ENCODE data around the gene DAGLA. TPM values are rescaled to one million over a fixed set of nuclear protein-coding genes. Genes with fewer than 3 reads are reported as not detected.

Gene DAGLA
- total and polyA plus RNA-seq, 2 of the 13 experiments (the other 11 are each of a cell fraction or from before 2014, with no cell fraction given) = 2.6 to 3.9 TPM

- TF ChIP-seq SNAPC4 (CRISPR knock-in tag; IDR thresholded peaks at IDR 0.05) = 0 out of 2 replicates have a peak, but pooled peaks have one; percentile 35
- TF ChIP-seq FLYWCH1 (CRISPR knock-in tag; IDR thresholded peaks at IDR 0.05) = no peak
- TF ChIP-seq GABPA (IDR thresholded peaks at IDR 0.05; ENCODE audit: low read depth, low read length) = no peak
- TF ChIP-seq GABPA (CRISPR knock-in tag; IDR thresholded peaks at IDR 0.05; ENCODE audit: low read depth) = peak; percentile 86
- TF ChIP-seq E2F5 (CRISPR knock-in tag; conservative IDR thresholded peaks at IDR 0.05) = no peak
- TF ChIP-seq LRRFIP1 (CRISPR knock-in tag; conservative IDR thresholded peaks at IDR 0.05) = no peak
- TF ChIP-seq NFATC3 (CRISPR knock-in tag; IDR thresholded peaks at IDR 0.05) = no peak
- TF ChIP-seq KMT2A (CRISPR knock-in tag; IDR thresholded peaks at IDR 0.05) = no peak
- 0 out of 2 replicates have a peak, but pooled peaks have one; percentile 33 for TF ChIP-seq ZNF614 (CRISPR knock-in tag; IDR thresholded peaks at IDR 0.05; ENCODE audit: borderline replicate concordance)
- peak; percentile 68; the same call in 1 of the 2 replicates for TF ChIP-seq KLF12 (CRISPR knock-in tag; IDR thresholded peaks at IDR 0.05; ENCODE audit: borderline replicate concordance)
- no peak for TF ChIP-seq ESRRA (CRISPR knock-in tag; IDR thresholded peaks at IDR 0.05; ENCODE audit: low read depth)
- no peak for TF ChIP-seq SALL2 (CRISPR knock-in tag; IDR thresholded peaks at IDR 0.05)
- TF ChIP-seq ZBTB46 (CRISPR knock-in tag; IDR thresholded peaks at IDR 0.05; ENCODE audit: borderline replicate concordance) = 0 out of 2 replicates have a peak, but pooled peaks have one; percentile 71
- no peak; the same call in 1 of the 2 replicates for TF ChIP-seq ZNF792 (CRISPR knock-in tag; IDR thresholded peaks at IDR 0.05)
- TF ChIP-seq ZNF24 (IDR thresholded peaks at IDR 0.05) = no peak
- TF ChIP-seq ZSCAN9 (CRISPR knock-in tag; IDR thresholded peaks at IDR 0.05; ENCODE audit: borderline replicate concordance) = no peak
- TF ChIP-seq ZNF547 (CRISPR knock-in tag; IDR thresholded peaks at IDR 0.05) = no peak
- peak; percentile 86 for TF ChIP-seq HOXA3 (CRISPR knock-in tag; IDR thresholded peaks at IDR 0.05)
- peak; percentile 54; the same call in 1 of the 2 replicates for TF ChIP-seq SP5 (CRISPR knock-in tag; IDR thresholded peaks at IDR 0.05; ENCODE audit: borderline replicate concordance, low read depth)
- TF ChIP-seq ZNF7 (CRISPR knock-in tag; IDR thresholded peaks at IDR 0.05) = no peak
- no peak for TF ChIP-seq ZNF225 (CRISPR knock-in tag; IDR thresholded peaks at IDR 0.05)
These were observed 76.4 kb downstream of the DAGLA start (continued) for GRCh38 chr11:61756452-61757212.
